Measurements from ENCODE around the gene CCDC137.

CCDC137 gene

DNA sequence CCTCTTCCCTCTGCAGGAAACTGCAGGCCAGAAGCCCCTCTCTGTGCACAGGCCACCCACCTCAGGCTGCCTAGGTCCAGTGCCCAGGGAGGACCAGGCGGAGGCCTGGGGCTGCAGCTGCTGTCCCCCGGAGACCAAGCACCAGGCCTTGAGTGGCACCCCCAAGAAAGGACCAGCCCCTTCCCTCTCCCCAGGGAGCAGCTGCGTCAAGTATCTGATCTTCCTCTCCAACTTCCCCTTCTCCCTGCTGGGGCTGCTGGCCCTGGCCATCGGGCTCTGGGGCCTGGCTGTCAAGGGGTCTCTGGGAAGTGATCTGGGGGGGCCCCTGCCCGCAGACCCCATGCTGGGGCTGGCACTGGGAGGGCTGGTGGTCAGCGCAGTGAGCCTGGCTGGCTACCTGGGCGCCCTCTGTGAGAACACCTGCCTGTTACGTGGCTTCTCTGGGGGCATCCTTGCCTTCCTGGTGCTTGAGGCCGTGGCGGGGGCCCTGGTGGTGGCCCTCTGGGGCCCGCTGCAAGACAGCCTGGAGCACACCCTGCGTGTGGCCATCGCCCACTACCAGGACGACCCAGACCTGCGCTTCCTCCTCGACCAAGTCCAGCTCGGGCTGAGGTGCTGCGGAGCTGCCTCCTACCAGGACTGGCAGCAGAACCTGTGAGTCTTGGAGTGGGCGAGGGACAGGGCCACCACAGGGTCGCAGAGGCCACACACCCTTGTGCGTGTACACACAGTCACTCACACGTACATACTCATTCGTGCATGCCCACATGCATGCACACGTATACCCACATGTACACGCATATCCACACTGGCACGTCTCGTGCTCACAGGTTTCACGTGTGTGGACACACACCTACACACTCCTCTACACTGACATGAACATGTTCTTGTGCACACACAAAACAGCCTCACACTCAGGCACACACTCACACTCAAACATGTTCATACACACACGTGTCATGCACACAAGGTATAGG, 21.3 kb upstream of the CCDC137 start:
- H3K27ac ChIP-seq = no peak overlapping the region
- TF ChIP-seq, protein P1, sequence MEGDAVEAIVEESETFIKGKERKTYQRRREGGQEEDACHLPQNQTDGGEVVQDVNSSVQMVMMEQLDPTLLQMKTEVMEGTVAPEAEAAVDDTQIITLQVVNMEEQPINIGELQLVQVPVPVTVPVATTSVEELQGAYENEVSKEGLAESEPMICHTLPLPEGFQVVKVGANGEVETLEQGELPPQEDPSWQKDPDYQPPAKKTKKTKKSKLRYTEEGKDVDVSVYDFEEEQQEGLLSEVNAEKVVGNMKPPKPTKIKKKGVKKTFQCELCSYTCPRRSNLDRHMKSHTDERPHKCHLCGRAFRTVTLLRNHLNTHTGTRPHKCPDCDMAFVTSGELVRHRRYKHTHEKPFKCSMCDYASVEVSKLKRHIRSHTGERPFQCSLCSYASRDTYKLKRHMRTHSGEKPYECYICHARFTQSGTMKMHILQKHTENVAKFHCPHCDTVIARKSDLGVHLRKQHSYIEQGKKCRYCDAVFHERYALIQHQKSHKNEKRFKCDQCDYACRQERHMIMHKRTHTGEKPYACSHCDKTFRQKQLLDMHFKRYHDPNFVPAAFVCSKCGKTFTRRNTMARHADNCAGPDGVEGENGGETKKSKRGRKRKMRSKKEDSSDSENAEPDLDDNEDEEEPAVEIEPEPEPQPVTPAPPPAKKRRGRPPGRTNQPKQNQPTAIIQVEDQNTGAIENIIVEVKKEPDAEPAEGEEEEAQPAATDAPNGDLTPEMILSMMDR (conservative IDR thresholded peaks at IDR 0.05) = no peak

DNA sequence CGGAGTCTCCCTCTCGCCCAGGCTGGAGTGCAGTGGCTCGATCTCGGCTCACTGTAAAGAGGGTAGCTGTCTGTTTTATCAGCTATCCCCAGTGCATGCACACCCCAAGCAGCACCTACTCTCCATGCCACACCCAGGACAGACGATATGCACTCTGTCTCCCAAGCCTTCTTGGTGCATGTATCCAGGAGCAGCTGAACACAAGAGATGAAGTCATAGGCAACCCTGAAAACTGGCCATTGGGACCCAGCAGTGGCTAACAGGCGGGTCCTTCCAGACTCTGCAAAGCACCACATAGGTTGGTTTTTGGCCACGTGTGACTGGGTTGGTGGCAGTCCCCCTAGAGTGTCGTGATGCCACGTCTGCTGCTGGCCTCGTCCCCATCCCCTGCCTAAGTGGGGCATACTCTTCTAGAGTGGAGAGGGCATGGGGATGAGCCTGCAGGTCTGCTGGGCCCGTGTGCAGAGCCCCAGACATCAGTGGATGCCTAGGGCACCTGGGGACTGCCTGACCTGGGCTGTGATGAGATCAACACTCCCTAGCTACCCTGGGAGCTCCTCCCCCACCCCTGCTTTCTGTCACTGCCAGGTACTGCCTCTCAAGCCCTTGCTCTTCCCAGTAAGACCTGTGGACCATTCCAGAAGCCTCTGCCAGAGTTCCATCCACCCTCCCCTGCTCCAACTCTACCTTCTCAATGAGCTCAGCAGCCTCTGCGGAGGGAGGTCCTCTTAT, 19.5 kb upstream of the CCDC137 start:
- H3K27ac ChIP-seq = no peak overlapping the region
- TF ChIP-seq, protein P1 (conservative IDR thresholded peaks at IDR 0.05) = no peak

DNA sequence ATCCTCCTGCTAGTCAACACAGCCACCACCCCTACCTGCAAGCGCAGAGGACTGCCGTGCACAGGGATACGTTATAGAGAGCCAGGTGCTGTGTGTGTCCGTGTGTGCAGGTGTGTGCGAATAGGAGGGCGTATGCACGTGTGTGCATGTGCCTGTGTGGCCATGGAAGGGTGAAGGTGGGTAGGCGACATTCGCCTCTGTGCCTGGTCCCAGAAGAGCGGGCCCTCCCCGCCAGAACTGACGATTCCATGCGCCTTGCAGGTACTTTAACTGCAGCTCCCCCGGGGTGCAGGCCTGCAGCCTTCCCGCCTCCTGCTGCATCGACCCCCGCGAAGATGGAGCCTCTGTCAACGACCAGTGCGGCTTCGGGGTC, 18.9 kb upstream of the CCDC137 start:
- H3K27ac ChIP-seq = no peak overlapping the region
- TF ChIP-seq, protein P1 (conservative IDR thresholded peaks at IDR 0.05) = no peak

DNA sequence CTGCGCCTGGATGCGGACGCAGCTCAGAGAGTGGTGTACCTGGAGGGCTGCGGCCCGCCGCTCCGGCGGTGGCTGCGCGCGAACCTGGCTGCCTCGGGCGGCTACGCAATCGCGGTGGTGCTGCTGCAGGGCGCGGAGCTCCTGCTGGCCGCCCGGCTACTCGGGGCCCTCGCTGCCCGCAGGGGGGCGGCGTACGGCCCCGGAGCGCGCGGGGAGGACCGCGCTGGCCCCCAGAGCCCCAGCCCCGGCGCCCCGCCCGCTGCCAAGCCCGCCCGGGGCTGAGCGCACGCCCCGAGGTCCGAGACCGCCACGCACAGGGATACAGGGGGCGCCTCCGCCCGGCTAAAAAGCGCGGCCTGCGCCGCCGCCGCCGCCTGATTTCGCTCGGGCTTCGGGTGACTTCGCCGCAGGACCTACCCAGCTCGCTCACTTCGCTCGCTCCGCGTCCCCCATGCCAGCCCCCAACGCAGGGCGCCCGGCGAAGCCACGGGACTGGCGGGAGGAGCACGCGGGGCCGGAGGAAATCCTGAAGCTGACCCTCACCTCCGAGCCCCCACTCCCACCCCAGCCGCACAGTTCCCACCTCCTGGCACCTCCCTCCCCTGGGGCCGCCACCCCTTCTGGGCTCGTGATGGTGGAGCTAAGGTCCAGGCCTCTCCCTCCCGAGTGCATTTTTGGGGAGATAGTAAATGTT, 18.4 kb upstream of the CCDC137 start:
- TF ChIP-seq, protein P1 (conservative IDR thresholded peaks at IDR 0.05) = no peak
- no peak overlapping the region for H3K27ac ChIP-seq

DNA sequence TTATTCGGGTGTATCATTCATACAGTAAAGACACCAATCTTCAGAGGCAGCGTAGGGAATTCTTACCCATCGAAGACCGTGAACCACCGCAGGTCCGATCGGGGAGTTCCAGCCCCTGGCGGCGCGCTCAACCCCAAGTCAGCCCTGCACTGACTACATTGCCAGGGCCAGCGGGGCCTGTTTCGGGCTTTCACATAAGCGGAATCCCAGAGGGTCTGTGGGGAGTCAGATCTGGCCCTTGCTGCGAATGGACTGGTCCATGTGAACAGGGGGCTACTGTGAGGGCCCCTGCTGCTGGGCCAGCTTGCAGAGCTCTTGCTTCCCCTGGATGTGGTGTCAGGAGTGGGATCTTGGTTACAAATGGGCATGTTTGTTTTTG, 17.8 kb upstream of the CCDC137 start:
- TF ChIP-seq, protein P1 (conservative IDR thresholded peaks at IDR 0.05) = no peak
- no peak overlapping the region for H3K27ac ChIP-seq

DNA sequence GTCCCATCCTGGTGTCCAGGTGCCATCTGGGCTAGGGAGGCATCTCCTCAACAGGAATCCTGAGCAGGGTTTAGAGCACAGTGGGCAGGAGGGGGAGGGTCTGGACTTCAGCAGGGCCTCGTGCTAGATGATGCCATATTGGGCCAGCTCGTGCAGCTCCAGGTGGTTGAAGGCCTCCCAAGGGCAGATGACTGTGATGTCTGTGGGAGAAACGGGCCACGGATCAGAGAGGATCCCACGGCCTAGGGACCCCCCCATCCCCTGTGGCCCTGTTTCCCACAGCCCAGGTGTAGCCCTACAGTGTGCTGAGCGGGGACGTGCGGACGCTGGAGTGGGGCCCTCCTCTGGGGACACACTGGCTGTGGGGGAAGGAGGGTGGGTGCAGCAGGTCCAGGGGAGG, 15.6 kb upstream of the CCDC137 start:
- TF ChIP-seq, protein P1 (conservative IDR thresholded peaks at IDR 0.05) = no peak
- no peak overlapping the region; the same call in 1 of the 2 replicates for H3K27ac ChIP-seq

DNA sequence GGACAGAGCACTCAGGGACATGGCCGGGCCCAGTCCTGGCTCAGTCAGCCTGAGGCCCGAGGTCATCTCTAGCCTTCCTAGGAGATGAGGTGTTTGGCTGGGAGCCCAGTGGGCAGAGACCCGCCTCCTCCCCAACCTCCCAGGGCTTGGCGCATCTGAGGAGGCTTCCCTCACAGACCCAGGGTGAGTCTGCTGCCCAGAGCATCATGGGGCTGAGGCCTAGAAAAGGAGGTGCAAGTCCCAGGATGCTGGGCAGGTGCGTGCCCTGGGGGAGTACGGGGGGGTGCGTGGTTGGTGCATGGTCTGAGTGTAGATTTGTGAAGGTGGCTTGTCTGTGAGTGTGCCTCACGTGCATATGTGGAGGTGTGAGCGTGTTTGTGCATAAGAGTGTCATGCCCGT, 14.8 kb upstream of the CCDC137 start:
- no peak overlapping the region; the same call in 1 of the 2 replicates for H3K27ac ChIP-seq
- TF ChIP-seq, protein P1 (conservative IDR thresholded peaks at IDR 0.05) = no peak

Data from VCaP (cell line).